Forelimb muscle (tissue), 1 donor: Measurements from ENCODE around the gene C11orf65. TPM values are rescaled to one million over a fixed set of nuclear protein-coding genes. Genes with fewer than 3 reads are reported as not detected.
"Not testable (repeated sequence)": the region's sequence is repeated elsewhere in the genome, so short reads cannot be mapped to it uniquely, and the experiment has no call there.

ENCODE experiments used
- DNase-seq: peaks from one replicate; pipeline ENCODE4 v3.0.0-alpha.2; 2013; ENCODE audit warnings: low read depth
- polyA plus RNA-seq: library from polyadenylated mRNA; unstranded; fragments of 120-200 nt; gene quantifications from one replicate; pipeline ENCODE4 v1.2.1, GENCODE V29; 2013; ENCODE audit not compliant: insufficient read length

C11orf65 gene
- polyA plus RNA-seq, 1 donor = 0.70 TPM

- no peak for DNase-seq
Measured at GRCh38 chr11:108474664-108475463, 7.5 kb upstream of the C11orf65 start.

- DNase-seq = no peak
Measured at GRCh38 chr11:108472681-108473080, 5.4 kb upstream of the C11orf65 start.

- DNase-seq = no peak
Measured at GRCh38 chr11:108468478-108468864, 1.1 kb upstream of the C11orf65 start.

- DNase-seq = no peak
Measured at GRCh38 chr11:108466405-108466804, 924 bp downstream of the C11orf65 start.

GRCh38 chr11:108453207-108453835, 14.0 kb downstream of the C11orf65 start:
- DNase-seq = no peak

GRCh38 chr11:108441445-108441844, 25.9 kb downstream of the C11orf65 start:
- not testable (repeated sequence) for DNase-seq

DNA sequence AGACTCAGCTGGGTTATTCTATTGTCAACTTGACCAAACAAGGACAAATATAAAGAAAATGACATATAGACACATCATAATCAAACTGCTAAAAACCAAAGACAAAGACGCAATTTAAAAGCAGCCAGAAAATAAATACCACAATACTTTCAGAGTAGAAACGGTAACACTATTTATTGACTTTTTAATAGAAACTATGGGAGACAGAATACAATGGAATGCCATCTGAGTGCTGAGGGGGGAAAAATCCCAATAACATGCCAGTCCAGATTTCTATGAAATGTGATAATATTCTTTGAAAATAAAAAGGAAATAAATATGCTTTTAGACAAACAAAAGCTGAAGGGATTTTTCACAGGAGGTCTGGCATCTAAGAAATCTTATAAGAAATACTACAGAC, 30.7 kb downstream of the C11orf65 start:
- no peak for DNase-seq

GRCh38 chr11:108435066-108435465, 32.3 kb downstream of the C11orf65 start:
- no peak for DNase-seq

DNA sequence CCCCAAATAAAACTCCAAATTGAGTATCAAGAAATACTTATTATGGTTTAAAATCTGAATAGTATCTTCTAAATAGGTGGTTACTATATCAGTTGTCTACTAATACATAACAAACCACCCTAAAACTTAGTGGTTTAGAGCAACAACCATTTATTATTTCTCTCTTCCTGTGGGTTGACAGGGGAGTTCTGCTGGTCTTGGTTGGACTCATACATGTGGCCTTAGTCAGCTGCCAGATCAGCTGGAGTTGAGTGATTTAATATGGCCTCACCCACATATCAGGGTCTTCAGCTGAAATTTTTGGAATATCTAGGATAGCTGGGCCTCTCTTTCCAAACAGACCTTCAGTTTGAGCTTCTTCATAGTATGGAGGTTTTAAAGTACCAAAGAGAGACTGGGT, 34.5 kb downstream of the C11orf65 start:
- no peak for DNase-seq

DNA sequence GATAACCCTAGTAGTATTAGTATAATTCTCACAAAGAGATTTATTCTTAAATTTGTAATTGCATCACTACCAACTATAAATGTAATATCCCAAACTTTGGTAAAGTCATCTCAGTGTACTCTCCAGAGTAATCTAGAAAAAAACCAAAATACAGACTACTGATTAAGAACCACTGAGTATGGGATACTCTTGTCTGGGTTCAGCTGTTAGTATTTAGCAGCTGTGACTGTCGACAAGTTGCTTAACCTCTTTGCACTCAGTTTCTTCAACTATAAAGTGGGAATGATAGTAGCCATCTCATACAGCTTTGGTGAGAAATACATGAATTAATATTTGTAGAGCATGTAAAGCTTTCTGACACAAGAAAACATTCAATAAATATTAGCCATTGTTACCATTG, 35.3 kb downstream of the C11orf65 start:
- no peak for DNase-seq

DNA sequence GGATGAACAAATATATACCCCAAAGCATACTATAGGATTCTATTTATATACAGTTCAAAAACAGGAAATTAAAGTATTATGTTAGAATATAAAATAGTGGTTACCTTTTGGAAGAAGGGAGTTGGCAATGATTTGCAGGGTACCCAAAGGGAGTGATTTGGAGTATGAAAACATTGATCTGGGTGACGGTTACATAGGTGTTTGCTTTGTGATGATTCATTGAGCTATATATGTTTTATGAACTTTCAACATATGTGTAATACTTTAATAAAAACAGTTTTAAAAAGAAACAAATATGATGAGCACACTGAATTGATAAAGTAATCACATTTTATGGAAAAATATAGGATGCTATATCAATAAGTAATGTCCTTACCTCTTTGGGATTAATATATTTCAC, 36.0 kb downstream of the C11orf65 start:
- DNase-seq = no peak

DNA sequence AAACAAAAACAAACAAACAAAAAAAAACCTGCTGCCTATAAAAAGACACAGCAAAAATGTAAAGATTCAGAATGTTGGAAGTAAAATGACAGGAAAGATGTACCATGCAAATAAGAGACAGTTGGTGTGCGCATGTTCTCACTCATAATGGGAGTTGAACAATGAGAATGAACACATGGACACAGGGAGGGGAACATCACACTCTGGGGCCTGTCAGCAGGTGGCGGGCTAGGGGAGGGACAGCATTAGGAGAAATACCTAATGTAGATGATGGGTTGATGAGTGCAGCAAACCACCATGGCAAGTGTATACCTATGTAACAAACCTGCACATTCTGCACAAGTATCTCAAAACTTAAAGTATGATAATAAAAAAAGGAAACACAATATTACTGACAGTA, 49.8 kb downstream of the C11orf65 start:
- not testable (repeated sequence) for DNase-seq

DNA sequence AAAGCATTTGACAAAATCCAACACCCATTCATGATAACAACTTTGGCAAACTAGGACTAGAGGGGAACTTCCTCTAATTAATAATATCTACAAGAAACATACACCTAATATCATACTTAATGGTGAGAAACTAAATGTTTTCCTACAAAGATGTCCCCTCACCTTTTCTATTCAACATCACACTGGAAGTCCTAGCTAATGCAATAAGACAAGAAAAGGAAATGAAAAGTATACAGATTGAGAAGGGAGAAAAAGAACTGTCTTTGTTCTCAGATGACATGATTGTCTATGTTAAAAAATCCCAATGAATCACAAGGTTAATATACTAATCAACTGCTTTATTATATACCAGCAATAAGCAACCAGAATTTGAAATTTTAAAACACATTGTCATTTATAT, 52.4 kb downstream of the C11orf65 start:
- DNase-seq = no peak

DNA sequence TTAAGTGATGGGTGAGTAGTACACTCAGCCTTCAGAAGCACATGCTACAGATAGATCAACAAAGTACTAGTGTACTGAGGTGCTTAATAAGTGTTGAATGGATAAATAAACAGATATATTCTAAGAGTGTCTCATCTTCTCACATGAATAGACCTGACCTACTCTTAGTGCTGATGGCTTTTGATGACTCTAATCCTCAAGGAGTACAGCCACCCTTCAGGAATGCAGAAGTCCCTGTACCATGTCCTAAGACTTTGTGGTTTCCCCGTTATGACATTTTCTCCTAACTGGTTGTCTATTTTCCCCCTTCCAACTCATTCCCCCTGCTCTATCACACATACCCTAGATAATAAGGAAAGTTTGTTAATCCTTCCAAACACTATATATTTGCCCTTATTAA, 61.6 kb downstream of the C11orf65 start:
- no peak for DNase-seq

- DNase-seq = no peak
Measured at GRCh38 chr11:108403052-108403451, 64.3 kb downstream of the C11orf65 start.

DNA sequence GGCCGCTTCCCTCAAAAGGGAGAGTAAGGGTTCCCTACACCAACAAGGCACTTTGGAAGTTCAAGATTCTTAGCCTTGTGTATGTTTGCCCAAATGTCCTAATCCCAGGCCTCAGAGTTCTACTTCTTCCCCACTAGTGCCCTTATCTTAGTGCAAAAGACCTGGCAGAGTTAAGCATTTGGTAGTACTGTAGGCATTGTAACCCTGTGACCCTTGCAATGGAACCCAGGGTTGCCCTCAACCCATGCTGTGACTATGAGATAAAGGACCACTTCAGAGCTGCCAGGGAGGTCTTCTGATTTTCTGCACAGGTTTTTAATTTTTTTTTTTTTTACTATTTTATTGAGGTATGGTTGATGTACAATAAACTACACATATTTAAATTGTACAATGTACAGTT, 65.1 kb downstream of the C11orf65 start:
- no peak for DNase-seq

DNA sequence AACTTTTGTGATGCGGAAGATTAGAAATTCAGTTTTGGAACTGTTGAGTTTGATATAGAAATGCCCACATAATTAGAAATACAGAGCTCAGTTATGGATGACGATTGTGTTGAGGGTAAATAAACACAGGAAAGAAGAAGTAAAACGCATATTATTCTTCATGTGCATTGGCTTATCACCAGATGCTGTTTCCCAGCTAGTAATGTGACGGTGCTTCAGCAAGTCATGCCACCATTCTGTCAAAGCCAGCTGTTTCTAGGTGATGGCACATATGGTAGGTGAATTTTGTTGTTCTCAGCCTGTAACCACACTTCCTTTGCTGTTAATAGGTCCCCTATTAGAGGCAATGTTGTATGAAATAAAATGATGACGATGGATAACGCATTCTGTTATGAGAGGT, 68.9 kb downstream of the C11orf65 start:
- no peak for DNase-seq

DNA sequence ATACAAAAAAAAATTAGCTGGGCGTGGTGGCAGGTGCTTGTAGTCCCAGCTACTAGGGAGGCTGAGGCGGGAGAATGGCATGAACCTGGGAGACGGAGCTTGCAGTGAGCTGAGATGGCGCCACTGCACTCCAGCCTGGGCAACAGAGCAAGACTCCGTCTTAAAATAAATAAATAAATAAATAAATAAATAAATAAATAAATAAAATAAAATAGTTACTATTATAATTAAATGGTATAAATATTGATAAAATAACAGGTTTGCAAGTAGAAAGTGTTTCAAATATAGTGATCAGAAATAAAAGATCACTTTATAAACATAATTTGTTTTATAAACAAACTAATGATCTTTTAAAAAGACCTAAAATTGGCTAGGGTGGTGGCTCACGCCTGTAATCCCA, 70.7 kb downstream of the C11orf65 start:
- not testable (repeated sequence) for DNase-seq

GRCh38 chr11:108394744-108395284, 72.5 kb downstream of the C11orf65 start:
- no peak for DNase-seq

GRCh38 chr11:108393046-108393445, 74.3 kb downstream of the C11orf65 start:
- DNase-seq = peak; percentile 1

GRCh38 chr11:108392353-108392752, 75.0 kb downstream of the C11orf65 start:
- peak; percentile 1 for DNase-seq

DNA sequence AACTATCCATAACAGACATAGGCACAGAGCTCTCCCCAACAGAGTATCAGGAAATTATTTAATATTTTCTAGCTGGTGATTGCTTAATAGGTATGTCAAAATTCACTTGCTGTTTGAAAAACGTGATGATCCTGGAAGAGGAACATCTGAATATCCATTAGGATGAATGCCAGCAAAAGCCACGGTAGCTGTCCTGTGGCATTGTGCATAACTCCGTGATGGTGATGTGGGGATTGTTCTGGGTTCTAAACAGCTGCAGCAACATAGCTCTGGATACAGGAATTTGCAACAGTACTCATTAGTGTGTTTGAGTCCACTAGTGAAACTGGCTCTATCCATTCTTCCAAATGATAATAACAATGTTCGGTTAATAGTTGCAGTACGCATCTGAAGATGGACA, 78.8 kb downstream of the C11orf65 start:
- DNase-seq = no peak

DNA sequence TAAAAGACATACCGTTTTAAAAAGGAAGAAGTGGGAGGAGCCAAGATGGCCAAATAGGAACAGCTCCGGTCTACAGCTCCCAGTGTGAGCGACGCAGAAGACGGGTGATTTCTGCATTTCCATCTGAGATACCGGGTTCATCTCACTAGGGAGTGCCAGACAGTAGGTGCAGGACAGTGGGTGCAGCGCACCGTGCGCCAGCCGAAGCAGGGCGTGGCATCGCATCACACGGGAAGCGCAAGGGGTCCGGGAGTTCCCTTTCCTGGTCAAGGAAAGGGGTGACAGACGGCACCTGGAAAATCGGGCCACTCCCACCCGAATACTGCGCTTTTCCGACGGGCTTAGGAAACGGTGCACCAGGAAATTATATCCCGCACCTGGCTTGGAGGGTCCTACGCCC, 93.8 kb downstream of the C11orf65 start:
- not testable (repeated sequence) for DNase-seq
